ACC112 (cell line): ENCODE data around the gene ARFGAP3.
"Not testable (repeated sequence)": the region's sequence is repeated elsewhere in the genome, so short reads cannot be mapped to it uniquely, and the experiment has no call there.

Experiments
- H2AFZ ChIP-seq: fragments of 200-600 bp; sonication (generic); one replicate; pipeline ENCODE4 v1.6.0; 2017; ENCODE audit warnings: antibody characterized with exemption, low read length; ENCODE audit not compliant: unreplicated experiment
- H3K27ac ChIP-seq: fragments of 200-600 bp; sonication (generic); 2 replicates; pipeline ENCODE4 v1.5.1; 2014; ENCODE audit warnings: low read depth, mild to moderate bottlenecking, antibody characterized with exemption, low read length, moderate library complexity
- H3K27me3 ChIP-seq: fragments of 200-600 bp; sonication (generic); 2 replicates; pipeline ENCODE4 v1.6.1; 2014; ENCODE audit warnings: mild to moderate bottlenecking, antibody characterized with exemption, low read length, moderate library complexity, mixed read lengths; ENCODE audit not compliant: insufficient read depth
- H3K36me3 ChIP-seq: fragments of 200-600 bp; sonication (generic); 2 replicates; pipeline ENCODE4 v1.6.1; 2016; ENCODE audit warnings: mild to moderate bottlenecking, antibody characterized with exemption, low read length, moderate library complexity, mixed read lengths; ENCODE audit not compliant: insufficient read depth
- H3K4me1 ChIP-seq: fragments of 200-600 bp; sonication (generic); one replicate; pipeline ENCODE4 v1.6.1; 2016; ENCODE audit warnings: low read length, mixed read lengths; ENCODE audit not compliant: insufficient read depth, unreplicated experiment, control insufficient read depth
- H3K4me3 ChIP-seq: fragments of 200-600 bp; sonication (generic); 2 replicates; pipeline ENCODE4 v1.5.1; 2014; ENCODE audit warnings: mild to moderate bottlenecking, low read depth, low read length
- H3K79me2 ChIP-seq: fragments of 200-600 bp; sonication (generic); one replicate; pipeline ENCODE4 v1.6.0; 2016; ENCODE audit warnings: low read length; ENCODE audit not compliant: control insufficient read depth, unreplicated experiment, insufficient read depth

Gene ARFGAP3

GRCh38 chr22:42782306-42782705 is 74.8 kb downstream of the ARFGAP3 start:
- not testable (repeated sequence) for H3K27me3 ChIP-seq, H3K36me3 ChIP-seq, H3K4me1 ChIP-seq, H3K79me2 ChIP-seq, H3K4me3 ChIP-seq, H2AFZ ChIP-seq, H3K27ac ChIP-seq

GRCh38 chr22:42780070-42780540 is 77.0 kb downstream of the ARFGAP3 start:
- Histone ChIP-seq H3K79me2 (no peaks in the 10 kb centered on the region), H3K27ac (no peak overlapping the region), H3K27me3 (no peaks in the 10 kb centered on the region), H3K4me3 (no peak overlapping the region), H3K36me3 (no peaks in the 10 kb centered on the region), H3K4me1 (no peaks in the 10 kb centered on the region), H2AFZ (no peak overlapping the region)

- Histone ChIP-seq H3K4me3 (no peak overlapping the region), H3K27ac (no peak overlapping the region), H3K36me3 (no peaks in the 10 kb centered on the region), H3K79me2 (no peaks in the 10 kb centered on the region), H2AFZ (no peak overlapping the region), H3K4me1 (no peaks in the 10 kb centered on the region), H3K27me3 (no peaks in the 10 kb centered on the region)
These were observed 79.9 kb downstream of the ARFGAP3 start for GRCh38 chr22:42777126-42777525.

- Histone ChIP-seq H3K79me2 (no peaks in the 10 kb centered on the region), H3K27ac (no peak overlapping the region), H2AFZ (no peak overlapping the region), H3K27me3 (no peaks in the 10 kb centered on the region), H3K4me3 (no peak overlapping the region), H3K36me3 (no peaks in the 10 kb centered on the region), H3K4me1 (no peaks in the 10 kb centered on the region)
These were observed 83.9 kb downstream of the ARFGAP3 start for GRCh38 chr22:42773167-42773566.

- Histone ChIP-seq H3K27me3 (no peaks in the 10 kb centered on the region), H3K4me3 (no peak overlapping the region), H3K36me3 (no peaks in the 10 kb centered on the region), H3K4me1 (no peaks in the 10 kb centered on the region), H3K79me2 (no peaks in the 10 kb centered on the region), H3K27ac (no peak overlapping the region), H2AFZ (no peak overlapping the region)
These were observed 84.4 kb downstream of the ARFGAP3 start for GRCh38 chr22:42772647-42773046.

GRCh38 chr22:42770941-42771647 is 86.0 kb downstream of the ARFGAP3 start:
- Histone ChIP-seq H3K27ac (no peak overlapping the region), H3K36me3 (no peaks in the 10 kb centered on the region), H3K4me1 (no peaks in the 10 kb centered on the region), H3K4me3 (no peak overlapping the region), H2AFZ (no peak overlapping the region), H3K27me3 (no peaks in the 10 kb centered on the region), H3K79me2 (no peaks in the 10 kb centered on the region)

- H3K79me2 ChIP-seq, result no peaks in the 10 kb centered on the region
- H3K4me1 ChIP-seq, result no peaks in the 10 kb centered on the region
- no peak overlapping the region for H3K4me3 ChIP-seq
- H3K27me3 ChIP-seq, result no peaks in the 10 kb centered on the region
- no peaks in the 10 kb centered on the region for H3K36me3 ChIP-seq
- no peak overlapping the region for H2AFZ ChIP-seq
- H3K27ac ChIP-seq, result no peak overlapping the region
These were observed 86.7 kb downstream of the ARFGAP3 start for GRCh38 chr22:42770448-42770726.

GRCh38 chr22:42769574-42770447 is 87.3 kb downstream of the ARFGAP3 start:
- Histone ChIP-seq H3K36me3 (no peaks in the 10 kb centered on the region), H3K4me3 (no peak overlapping the region), H3K27ac (no peak overlapping the region), H2AFZ (no peak overlapping the region), H3K79me2 (no peaks in the 10 kb centered on the region), H3K27me3 (no peaks in the 10 kb centered on the region), H3K4me1 (no peaks in the 10 kb centered on the region)

- no peak overlapping the region for H3K27ac ChIP-seq
- no peak overlapping the region for H2AFZ ChIP-seq
- no peaks in the 10 kb centered on the region for H3K79me2 ChIP-seq
- no peaks in the 10 kb centered on the region for H3K36me3 ChIP-seq
- no peaks in the 10 kb centered on the region for H3K4me1 ChIP-seq
- no peak overlapping the region for H3K4me3 ChIP-seq
- H3K27me3 ChIP-seq, result no peaks in the 10 kb centered on the region
These were observed 87.9 kb downstream of the ARFGAP3 start for GRCh38 chr22:42769238-42769573.

- H3K79me2 ChIP-seq, result no peaks in the 10 kb centered on the region
- no peaks in the 10 kb centered on the region for H3K4me1 ChIP-seq
- H2AFZ ChIP-seq, result no peak overlapping the region
These were observed 88.6 kb downstream of the ARFGAP3 start for GRCh38 chr22:42768385-42769035.

GRCh38 chr22:42766860-42767259 is 90.2 kb downstream of the ARFGAP3 start:
- H3K27ac ChIP-seq, result no peak overlapping the region
- H2AFZ ChIP-seq, result no peak overlapping the region
- H3K36me3 ChIP-seq, result no peaks in the 10 kb centered on the region
- H3K79me2 ChIP-seq, result no peaks in the 10 kb centered on the region
- no peak overlapping the region for H3K4me3 ChIP-seq
- no peaks in the 10 kb centered on the region for H3K27me3 ChIP-seq
- H3K4me1 ChIP-seq, result no peaks in the 10 kb centered on the region

More at GRCh38 chr22:42768385-42769035, 88.6 kb downstream of the ARFGAP3 start:
- Histone ChIP-seq H3K27me3 (no peaks in the 10 kb centered on the region), H3K4me3 (no peak overlapping the region), H3K36me3 (no peaks in the 10 kb centered on the region), H3K27ac (no peak overlapping the region)
